NCI-H82 (cell line): ENCODE measurements around the gene ABCF3.
"Not testable (repeated sequence)": the region's sequence is repeated elsewhere in the genome, so short reads cannot be mapped to it uniquely, and the experiment has no call there.

ENCODE experiments used
- DNase-seq: peaks from one replicate; lab custom pipeline; 2025; lab: John Stamatoyannopoulos, UW

The ABCF3 gene

GRCh38 chr3:184186184-184186901 is at the start of gene ABCF3:
ABCF3 (plus strand) TSS chr3:184186199; CDS start chr3:184186208, 9 bp downstream.
- no peak for DNase-seq

DNA sequence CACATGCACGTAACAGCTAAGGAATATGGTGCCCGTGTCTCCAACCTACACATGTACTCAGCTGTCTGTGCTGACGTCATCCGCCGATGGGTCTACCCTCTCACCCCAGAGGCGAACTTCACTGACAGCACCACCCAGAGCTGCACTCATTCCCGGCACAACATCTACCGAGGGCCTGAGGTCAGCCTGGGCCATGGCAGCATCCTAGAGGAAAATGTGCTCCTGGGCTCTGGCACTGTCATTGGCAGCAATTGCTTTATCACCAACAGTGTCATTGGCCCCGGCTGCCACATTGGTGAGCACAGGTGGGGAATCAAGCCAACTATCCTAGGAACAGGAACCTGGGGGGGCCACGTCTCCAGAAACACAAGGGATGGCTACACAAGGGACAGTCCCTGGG is 45.6 kb upstream of the ABCF3 start:
- DNase-seq: no peak

- DNase-seq: no peak
Measured at GRCh38 chr3:184142199-184142598, 43.8 kb upstream of the ABCF3 start.

GRCh38 chr3:184143327-184143726 is 42.7 kb upstream of the ABCF3 start:
- DNase-seq: no peak

GRCh38 chr3:184144505-184144904 is 41.5 kb upstream of the ABCF3 start:
- DNase-seq: no peak

GRCh38 chr3:184145111-184145524 is 40.9 kb upstream of the ABCF3 start:
- DNase-seq: peak; percentile 77

DNA sequence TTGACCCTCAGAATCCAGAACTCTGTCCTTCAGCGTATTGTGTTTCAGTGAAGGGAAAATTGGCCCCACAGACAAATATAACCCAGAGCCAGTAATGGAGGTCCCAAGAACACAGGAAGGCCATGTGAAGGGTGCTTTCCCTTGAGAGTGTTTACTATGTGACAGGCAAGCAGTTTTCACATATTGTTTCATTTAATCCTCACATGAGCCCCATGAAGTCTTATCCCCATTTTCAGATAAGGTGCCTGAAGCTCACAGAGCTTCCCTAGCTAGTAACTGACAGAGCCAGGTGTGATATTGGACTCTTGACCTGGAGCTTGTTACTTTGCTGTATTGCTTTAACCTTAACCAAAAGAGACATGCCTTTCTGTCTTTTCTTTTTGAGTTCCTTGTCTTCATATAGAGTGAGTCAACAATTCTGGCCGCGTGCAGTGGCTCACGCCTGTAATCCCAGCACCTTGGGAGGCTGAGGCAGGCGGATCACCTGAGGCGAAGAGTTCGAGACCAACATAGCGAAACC is 40.2 kb upstream of the ABCF3 start:
- DNase-seq: no peak

DNA sequence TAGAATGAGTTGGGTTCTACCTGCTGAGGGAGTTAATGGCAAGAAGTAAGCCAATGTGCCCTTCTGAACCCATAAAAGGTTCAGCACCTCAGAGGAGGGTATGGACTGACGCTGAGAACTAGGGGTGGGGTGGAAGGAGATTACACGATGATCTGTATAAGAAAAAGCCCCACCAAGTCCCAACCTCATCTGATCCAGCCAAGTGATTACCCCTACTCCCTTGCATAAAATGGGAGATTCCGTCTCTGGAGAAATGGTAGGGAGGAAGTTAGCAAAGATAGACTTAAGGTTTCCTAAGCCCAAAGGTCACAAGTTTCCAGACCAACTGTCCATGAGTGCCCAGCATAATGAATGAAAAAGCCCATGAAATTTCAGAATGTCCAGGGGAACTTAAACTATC is 37.9 kb upstream of the ABCF3 start:
- no peak for DNase-seq

DNA sequence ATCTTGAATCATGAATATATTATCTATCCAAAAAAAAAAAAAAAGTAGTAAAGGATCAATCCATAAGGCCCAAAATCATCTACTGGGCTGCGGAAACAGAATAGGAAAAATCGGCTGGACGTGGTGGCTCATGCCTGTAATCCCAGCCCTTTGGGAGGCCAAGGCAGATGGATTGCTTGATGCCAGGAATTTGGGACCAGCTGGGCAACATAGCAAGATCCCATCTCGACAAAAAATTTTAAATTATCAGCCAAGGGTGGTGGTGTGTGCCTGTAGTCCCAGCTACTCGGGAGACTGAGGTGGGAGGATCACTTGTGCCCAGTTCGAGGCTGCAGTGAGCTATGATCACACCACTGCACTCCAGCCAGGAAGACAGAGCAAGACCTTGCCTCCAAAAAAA is 36.9 kb upstream of the ABCF3 start:
- DNase-seq: no peak

GRCh38 chr3:184149770-184150169 is 36.2 kb upstream of the ABCF3 start:
- DNase-seq: peak; percentile 50

DNA sequence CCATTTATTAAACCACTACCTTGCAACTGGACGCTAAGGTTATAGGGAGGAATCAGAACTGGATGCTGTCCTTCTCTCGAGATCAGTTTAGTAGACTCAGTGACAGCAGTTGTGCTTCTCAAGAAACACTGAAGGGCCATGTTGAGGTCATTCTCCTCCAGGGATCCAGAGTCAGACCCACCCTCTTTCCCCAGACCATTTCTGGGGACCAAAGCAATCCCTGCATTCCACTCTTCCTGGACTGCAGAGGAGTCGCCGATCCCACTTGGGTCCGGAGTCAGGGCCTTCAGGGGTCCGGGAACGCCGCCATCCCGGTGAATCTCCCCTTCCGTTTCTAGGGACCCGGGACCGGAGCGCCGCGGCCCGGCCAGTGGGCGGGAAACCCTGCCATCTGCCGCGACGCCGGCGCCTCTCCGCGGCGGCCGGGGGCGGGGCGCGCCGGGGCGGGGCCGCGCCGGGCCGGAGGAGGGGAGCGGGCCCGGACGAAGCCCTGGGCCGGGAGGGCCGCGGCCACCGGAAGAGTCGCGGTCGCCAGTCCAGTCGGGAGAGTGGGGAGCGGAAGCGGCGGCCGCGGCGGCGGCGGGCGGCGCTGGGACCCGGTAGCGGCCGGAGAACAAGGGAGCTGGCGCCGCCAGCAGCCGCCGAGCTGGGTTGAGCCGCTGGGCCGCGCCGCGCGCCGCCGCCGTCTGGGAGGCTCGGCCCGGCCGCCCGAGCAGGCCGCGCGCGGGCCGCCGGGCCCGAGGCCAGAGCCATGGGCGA is 30.9 kb upstream of the ABCF3 start, which contains the start of gene DVL3:
DVL3 (plus strand) TSS at position 493 of the 759 bp plus-strand sequence; CDS start at position 752, 259 bp downstream.
- DNase-seq: peak; percentile 87

GRCh38 chr3:184155644-184156521 is 30.1 kb upstream of the ABCF3 start:
- DNase-seq: peak; percentile 74

- peak; percentile 89 for DNase-seq
Measured at GRCh38 chr3:184156522-184156955, 29.5 kb upstream of the ABCF3 start.

- DNase-seq: no peak
Measured at GRCh38 chr3:184157206-184157605, 28.8 kb upstream of the ABCF3 start.

DNA sequence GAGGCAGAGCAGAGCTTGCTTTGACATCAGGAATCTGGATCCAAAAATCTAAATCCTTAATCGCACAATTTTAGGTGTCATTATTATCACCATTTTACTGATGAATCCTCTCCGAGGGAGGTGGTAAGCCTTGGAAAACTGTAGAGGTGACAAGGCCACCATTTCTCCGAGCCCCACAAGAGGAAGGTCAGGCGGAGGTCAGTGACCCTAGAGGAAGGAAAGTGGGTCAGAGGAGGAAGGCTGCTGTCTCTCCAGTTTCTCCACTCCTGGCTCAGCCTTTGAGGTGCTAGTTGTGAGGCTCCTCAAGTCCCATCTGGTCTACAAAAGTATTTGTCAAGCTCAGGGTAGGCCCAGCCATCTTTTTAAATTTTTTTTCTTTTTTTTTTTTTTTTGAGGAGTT is 27.6 kb upstream of the ABCF3 start:
- no peak for DNase-seq

DNA sequence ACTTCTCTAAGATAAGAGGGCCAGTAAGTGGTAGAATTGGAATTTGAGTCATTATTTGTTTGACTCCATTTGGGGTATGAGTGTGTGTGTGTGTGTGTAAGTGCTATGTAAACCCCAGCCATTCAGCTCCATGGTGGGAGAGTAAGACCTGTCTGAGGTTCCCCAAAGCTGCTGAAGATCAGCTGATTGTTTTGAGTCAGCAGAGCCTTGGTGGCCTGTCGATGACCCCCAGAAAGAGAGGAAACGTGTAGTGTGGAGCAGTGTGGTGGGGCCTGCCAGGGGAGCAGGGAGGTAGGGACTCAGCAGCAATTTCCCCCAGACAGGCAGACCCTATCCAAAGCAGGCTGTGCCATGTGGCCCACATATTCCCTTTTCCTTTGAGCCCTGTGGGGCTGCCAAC is 25.5 kb upstream of the ABCF3 start:
- DNase-seq: no peak

DNA sequence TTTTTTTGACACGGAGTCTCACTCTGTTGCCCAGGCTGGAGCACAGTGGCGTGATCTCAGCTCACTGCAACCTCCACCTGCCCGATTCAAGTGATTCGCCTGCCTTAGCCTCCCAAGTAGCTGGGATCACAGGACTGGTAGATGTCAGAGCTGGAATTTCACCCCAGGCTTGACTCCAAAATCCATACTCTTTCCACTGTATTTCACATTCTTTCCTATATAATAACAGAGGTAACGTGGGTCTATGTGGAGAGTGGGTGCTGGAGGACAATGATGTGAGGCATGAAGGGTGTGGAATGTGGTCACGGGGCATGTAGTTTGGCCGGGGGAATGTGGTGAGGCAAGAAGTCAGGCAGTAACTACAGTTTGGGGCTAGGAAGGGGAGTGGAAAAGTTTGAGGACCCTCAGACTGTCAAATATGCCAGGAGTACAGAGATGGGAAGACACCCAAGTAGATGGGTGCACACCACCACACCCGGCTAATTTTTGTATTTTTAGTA is 23.4 kb upstream of the ABCF3 start:
- not testable (repeated sequence) for DNase-seq

DNA sequence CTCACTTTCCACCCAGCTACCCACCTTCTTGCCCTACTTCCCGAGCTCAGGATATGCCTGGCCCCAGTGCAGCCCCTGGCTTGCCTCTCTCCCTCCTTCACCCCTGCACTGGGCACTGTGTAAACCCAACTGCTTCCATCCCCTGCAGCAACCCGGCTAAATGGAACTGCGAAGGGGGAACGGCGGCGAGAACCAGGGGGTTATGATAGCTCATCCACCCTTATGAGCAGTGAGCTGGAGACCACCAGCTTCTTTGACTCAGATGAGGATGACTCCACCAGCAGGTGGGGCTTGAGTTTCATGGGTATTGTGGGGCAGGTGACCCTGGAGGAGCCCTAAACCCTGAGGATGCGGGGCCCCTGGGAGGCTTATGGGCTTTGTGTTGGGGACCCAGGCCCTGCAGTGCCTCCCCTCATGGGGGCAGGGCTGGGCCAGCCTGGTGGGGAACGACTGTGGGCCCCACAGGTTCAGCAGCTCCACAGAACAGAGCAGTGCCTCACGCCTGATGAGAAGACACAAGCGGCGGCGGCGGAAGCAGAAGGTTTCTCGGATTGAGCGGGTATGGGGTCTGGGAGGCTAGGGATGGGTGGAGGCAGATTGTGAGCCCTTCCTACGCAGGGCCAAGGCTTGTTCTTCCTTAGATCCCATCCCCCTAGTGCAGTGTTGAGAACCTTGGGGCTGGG is 21.2 kb upstream of the ABCF3 start:
- no peak for DNase-seq

DNA sequence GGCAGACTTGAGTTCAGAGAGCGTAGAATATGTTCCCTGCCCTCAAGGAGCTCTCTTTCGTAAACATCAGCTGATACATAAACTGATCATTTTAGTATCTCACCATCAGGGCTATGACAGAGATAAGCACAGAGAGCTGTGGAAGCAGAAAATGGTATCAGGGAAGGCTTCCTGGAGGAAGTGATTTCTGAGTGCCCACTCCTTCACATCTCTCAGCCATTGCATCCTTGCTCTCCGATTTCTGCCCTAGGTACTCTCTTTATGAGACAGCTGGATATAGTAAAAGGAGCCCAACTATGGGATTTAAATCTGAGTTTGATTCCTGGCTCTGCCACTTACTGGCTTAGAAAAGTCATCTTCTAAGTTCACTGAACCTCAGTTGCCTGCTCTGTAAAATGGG is 20.5 kb upstream of the ABCF3 start:
- DNase-seq: no peak

DNA sequence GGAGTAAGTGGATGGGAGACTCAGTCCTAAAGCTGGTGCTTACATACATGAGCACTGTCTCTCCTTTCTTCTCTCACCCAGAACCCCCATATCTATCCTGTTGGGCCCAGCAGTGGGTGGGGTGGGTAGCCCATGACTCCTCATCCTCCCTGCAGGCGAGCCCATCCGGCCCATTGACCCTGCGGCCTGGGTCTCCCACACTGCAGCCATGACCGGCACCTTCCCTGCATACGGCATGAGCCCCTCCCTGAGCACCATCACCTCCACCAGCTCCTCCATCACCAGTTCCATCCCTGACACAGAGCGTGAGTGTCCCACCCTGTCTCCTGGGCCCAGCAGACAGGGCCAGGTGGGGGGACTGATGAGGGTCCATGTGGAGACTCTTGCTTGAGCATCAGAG is 19.3 kb upstream of the ABCF3 start:
- no peak for DNase-seq

DNA sequence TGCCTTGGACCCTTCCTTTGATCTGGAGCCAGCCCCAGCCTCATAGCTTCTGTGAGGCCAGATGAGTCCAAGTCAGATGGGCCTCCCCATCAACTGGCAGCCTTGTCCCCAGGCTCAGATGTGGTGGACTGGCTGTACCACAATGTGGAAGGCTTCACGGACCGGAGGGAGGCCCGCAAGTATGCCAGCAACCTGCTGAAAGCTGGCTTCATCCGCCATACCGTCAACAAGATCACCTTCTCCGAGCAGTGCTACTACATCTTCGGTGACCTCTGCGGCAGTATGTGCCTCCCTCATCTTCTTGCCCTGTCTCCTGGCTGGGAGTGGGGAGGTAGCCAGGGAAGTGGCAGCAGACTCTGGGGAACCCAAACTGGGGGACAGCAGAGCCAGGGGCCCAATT is 18.2 kb upstream of the ABCF3 start:
- DNase-seq: no peak
